Stimulated activated CD4-positive, alpha-beta T cell treated with anti-CD3 and anti-CD28 coated beads, Interleukin-12 subunit alpha, Interleukin-12 subunit beta, amount 100 ng/mL, for 48 hours (primary cell): Measurements from ENCODE around the gene S1PR5.

Experiments
- DNase-seq, 3 donors: peaks; one replicate each; pipeline ENCODE4 v3.0.0-alpha.2; 2020; ENCODE audit warnings: low read depth in 2 of 3, low spot score in 1 of 3

The S1PR5 gene

GRCh38 chr19:10473192-10473591 is 44.1 kb downstream of the S1PR5 start:
- DNase-seq, result no peak

- no peak for DNase-seq
Measured at GRCh38 chr19:10471909-10472308, 45.3 kb downstream of the S1PR5 start.

- DNase-seq, result no peak
Measured at GRCh38 chr19:10468133-10468532, 49.1 kb downstream of the S1PR5 start.

- DNase-seq, result no peak
Measured at GRCh38 chr19:10467104-10467706, 50.0 kb downstream of the S1PR5 start.

- DNase-seq, result no peak
Measured at GRCh38 chr19:10464456-10464855, 52.8 kb downstream of the S1PR5 start.
